ENCODE data around the gene LRMDA.

DNA sequence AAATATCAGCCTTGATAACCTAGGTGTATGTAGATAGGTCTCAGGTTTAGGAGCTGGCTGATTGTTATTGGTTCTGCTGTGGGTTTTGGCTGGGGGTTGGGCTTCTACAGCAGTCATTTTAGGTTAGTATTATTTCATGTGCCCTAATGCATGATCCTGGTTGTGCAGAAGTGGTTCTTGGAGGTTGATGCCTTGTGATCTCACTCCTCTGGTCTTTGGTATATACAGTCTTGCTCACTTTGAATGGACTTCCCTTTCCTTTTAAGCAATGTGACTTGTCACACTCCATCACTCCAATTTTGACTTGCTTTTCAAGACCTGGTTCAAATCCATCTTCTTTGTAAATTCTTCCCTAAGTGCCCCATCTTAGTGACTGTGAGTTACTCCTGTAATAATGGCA is 188.9 kb downstream of the LRMDA start:
- TF ChIP-seq, protein P1, sequence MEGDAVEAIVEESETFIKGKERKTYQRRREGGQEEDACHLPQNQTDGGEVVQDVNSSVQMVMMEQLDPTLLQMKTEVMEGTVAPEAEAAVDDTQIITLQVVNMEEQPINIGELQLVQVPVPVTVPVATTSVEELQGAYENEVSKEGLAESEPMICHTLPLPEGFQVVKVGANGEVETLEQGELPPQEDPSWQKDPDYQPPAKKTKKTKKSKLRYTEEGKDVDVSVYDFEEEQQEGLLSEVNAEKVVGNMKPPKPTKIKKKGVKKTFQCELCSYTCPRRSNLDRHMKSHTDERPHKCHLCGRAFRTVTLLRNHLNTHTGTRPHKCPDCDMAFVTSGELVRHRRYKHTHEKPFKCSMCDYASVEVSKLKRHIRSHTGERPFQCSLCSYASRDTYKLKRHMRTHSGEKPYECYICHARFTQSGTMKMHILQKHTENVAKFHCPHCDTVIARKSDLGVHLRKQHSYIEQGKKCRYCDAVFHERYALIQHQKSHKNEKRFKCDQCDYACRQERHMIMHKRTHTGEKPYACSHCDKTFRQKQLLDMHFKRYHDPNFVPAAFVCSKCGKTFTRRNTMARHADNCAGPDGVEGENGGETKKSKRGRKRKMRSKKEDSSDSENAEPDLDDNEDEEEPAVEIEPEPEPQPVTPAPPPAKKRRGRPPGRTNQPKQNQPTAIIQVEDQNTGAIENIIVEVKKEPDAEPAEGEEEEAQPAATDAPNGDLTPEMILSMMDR (IDR thresholded peaks at IDR 0.05), result no peak
- no peak for TF ChIP-seq EZH2 (IDR thresholded peaks at IDR 0.05; ENCODE audit: borderline replicate concordance, insufficient read depth, low read depth, low read length, poor library complexity, severe bottlenecking)
